ENCODE data around the gene MYH15.

GRCh38 chr3:108527817-108528216, 17.4 kb upstream of the MYH15 start:
- no peak for TF ChIP-seq CTCF (IDR thresholded peaks at IDR 0.05; ENCODE audit: poor library complexity, severe bottlenecking)
- no peak for TF ChIP-seq EZH2 (IDR thresholded peaks at IDR 0.05; ENCODE audit: borderline replicate concordance, insufficient read depth, low read length, poor library complexity, severe bottlenecking)
- no peak for TF ChIP-seq POLR2AphosphoS5 (IDR thresholded peaks at IDR 0.05)
- no peak for TF ChIP-seq SMC3 (conservative IDR thresholded peaks at IDR 0.05; ENCODE audit: poor library complexity)
- no peak for TF ChIP-seq EP300 (conservative IDR thresholded peaks at IDR 0.05; ENCODE audit: poor library complexity, severe bottlenecking)
- TF ChIP-seq REST (IDR thresholded peaks at IDR 0.05; ENCODE audit: borderline replicate concordance), result no peak
